HUES6 (cell line): ENCODE data around the gene SLC39A13.
A peak's percentile ranks its signal among the peaks of the same experiment; 100 is the strongest.

Source experiments
- H3K27ac ChIP-seq: 2 replicates; pipeline ENCODE4 v1.7.0; 2013; ENCODE audit warnings: low read depth, mild to moderate bottlenecking, low read length, inconsistent platforms
- H3K27me3 ChIP-seq: 2 replicates; pipeline ENCODE4 v1.6.1; 2013; ENCODE audit warnings: low read length; ENCODE audit not compliant: control insufficient read depth, insufficient read depth
- H3K36me3 ChIP-seq: 2 replicates; pipeline ENCODE4 v1.6.1; 2013; ENCODE audit warnings: low read length; ENCODE audit not compliant: control insufficient read depth, insufficient read depth
- H3K4me1 ChIP-seq: 2 replicates; pipeline ENCODE4 v1.6.1; 2013; ENCODE audit warnings: low read length; ENCODE audit not compliant: control insufficient read depth, insufficient read depth
- H3K4me3 ChIP-seq: 2 replicates; pipeline ENCODE4 v1.5.1; 2013; ENCODE audit warnings: low read depth, low read length
- H3K9ac ChIP-seq: one replicate; pipeline ENCODE4 v1.6.1; 2013; ENCODE audit warnings: mild to moderate bottlenecking, low read length
- H3K9me3 ChIP-seq: 2 replicates; pipeline ENCODE4 v1.6.1; 2013; ENCODE audit warnings: low read depth, low read length; ENCODE audit not compliant: control insufficient read depth, insufficient read depth

The SLC39A13 gene

GRCh38 chr11:47406896-47407745 lies 1.3 kb upstream of the SLC39A13 start:
- H3K36me3 ChIP-seq: peaks cover 8% of the 10 kb centered on the region; the same call in 1 of the 2 replicates
- H3K27ac ChIP-seq: peak overlapping the region; percentile 6; the same call in 1 of the 2 replicates
- H3K4me1 ChIP-seq: peaks cover 15% of the 10 kb centered on the region
- H3K27me3 ChIP-seq: no peaks in the 10 kb centered on the region
- H3K9me3 ChIP-seq: no peaks in the 10 kb centered on the region
- peak overlapping the region; percentile 66 for H3K4me3 ChIP-seq
- peak overlapping the region; percentile 73 for H3K9ac ChIP-seq

- Histone ChIP-seq H3K9me3 (no peaks in the 10 kb centered on the region), H3K4me1 (peaks cover 15% of the 10 kb centered on the region)
These were observed 429 bp downstream of the SLC39A13 start for GRCh38 chr11:47408598-47409439.

GRCh38 chr11:47409440-47410369 lies 1.3 kb downstream of the SLC39A13 start:
- Histone ChIP-seq H3K4me3 (peak overlapping the region; percentile 85), H3K4me1 (peaks cover 15% of the 10 kb centered on the region), H3K27ac (no peak overlapping the region), H3K9me3 (no peaks in the 10 kb centered on the region), H3K36me3 (peaks cover 21% of the 10 kb centered on the region), H3K27me3 (no peaks in the 10 kb centered on the region), H3K9ac (peak overlapping the region; percentile 91)

More at GRCh38 chr11:47408598-47409439, 429 bp downstream of the SLC39A13 start:
- H3K27me3 ChIP-seq: no peaks in the 10 kb centered on the region
- peak overlapping the region; percentile 85 for H3K4me3 ChIP-seq
- H3K36me3 ChIP-seq: peaks cover 13% of the 10 kb centered on the region
- H3K27ac ChIP-seq: no peak overlapping the region; the same call in 1 of the 2 replicates
- H3K9ac ChIP-seq: peak overlapping the region; percentile 91

DNA sequence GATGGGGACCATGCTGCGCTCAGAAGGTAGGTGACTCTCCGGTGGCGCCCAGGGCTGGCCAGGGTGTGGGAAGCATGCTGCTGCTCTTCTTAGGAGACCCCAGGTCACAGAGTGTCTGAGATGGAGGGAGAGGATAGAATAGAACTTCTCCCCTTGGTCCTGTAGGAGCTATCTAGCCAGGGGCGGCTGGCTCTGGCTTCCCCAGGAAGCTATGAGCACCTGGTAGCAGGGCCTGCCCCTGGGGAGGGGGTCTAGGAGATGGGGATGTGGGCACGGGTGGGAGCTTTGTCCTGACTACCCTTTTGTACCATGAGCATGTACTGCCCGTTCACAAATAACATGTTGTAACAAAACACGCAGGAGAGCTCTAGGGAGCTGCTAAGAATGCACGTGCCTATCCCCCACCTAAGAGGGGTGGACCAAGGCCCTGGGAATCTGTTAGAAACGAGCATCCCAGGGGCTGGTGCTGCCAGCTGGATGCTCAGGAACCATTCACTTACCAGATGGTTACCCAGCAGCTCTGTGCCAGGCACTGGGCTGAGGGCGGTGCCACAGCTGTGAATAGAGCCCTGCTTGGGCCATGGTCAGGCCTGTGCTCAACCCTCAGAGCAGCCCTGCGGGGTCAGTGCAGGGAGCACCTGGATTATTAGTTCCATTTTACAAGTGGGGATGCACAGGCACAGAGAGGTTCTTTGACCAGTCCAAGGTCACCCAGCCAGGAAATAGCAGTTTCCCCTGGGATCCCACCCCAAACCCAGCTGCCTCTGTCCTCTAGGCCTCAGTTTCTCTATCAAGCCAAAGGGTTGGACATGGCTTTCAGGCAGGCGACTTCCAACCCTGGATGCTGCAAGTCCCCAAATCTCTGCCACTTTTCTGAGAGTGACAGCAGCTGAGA lies 2.2 kb downstream of the SLC39A13 start:
- Histone ChIP-seq H3K4me1 (peaks cover 15% of the 10 kb centered on the region), H3K9ac (no peak overlapping the region), H3K4me3 (no peak overlapping the region), H3K27ac (no peak overlapping the region), H3K36me3 (peaks cover 28% of the 10 kb centered on the region), H3K9me3 (no peaks in the 10 kb centered on the region), H3K27me3 (no peaks in the 10 kb centered on the region)

DNA sequence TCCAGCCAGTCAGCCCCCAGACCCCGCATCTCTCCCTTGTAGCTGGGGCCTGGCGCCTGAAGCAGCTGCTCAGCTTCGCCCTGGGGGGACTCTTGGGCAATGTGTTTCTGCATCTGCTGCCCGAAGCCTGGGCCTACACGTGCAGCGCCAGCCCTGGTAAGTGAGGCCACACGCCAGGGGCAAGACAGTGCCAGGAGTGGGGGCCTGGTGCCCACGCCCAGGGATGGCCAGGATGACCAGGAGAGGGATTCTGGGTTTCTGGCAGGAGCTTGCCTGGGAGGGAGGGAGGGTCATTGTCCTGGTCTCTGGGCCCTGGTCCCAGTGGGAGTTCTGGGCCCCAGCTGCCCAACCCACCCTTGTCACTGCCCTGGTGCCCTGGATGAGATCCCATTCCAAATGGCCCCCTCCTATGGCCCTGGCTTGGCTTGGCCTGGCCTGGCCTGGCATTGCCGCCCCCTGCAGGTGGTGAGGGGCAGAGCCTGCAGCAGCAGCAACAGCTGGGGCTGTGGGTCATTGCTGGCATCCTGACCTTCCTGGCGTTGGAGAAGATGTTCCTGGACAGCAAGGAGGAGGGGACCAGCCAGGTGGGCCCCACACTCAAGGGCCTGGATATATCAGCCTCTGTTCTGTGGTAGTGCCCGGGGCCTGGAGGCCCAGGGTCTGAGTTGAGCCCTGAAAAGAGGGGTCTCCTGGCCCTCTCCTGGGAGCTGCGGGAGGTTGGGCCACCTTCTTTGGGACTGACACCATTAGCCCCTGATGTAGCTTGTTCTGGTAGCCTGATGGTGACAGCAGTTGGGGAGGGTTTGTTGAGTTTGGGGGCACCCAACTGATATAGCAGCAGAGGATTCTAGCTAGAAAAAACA lies 3.7 kb downstream of the SLC39A13 start:
- H3K36me3 ChIP-seq: peaks cover 38% of the 10 kb centered on the region

DNA sequence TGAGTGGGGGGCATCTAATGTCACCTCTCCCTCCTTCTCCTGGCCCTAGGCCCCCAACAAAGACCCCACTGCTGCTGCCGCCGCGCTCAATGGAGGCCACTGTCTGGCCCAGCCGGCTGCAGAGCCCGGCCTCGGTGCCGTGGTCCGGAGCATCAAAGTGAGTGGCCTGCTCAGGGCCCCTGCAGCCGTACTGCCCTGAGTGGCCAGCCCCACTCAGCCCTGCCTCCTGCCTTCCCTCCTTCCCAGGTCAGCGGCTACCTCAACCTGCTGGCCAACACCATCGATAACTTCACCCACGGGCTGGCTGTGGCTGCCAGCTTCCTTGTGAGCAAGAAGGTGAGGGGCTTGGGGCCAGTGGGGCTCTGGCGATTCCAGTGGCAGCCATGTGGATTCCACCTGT lies 5.0 kb downstream of the SLC39A13 start:
- no peaks in the 10 kb centered on the region for H3K27me3 ChIP-seq
- peaks cover 7% of the 10 kb centered on the region for H3K4me1 ChIP-seq
- no peaks in the 10 kb centered on the region for H3K9me3 ChIP-seq
- no peak overlapping the region for H3K27ac ChIP-seq
- no peak overlapping the region for H3K9ac ChIP-seq
- no peak overlapping the region for H3K4me3 ChIP-seq
- H3K36me3 ChIP-seq: peaks cover 48% of the 10 kb centered on the region

More for the DNA sequence above, 3.7 kb downstream of the SLC39A13 start:
- no peak overlapping the region for H3K9ac ChIP-seq
- H3K9me3 ChIP-seq: no peaks in the 10 kb centered on the region
- H3K27ac ChIP-seq: no peak overlapping the region
- peaks cover 12% of the 10 kb centered on the region for H3K4me1 ChIP-seq
- no peaks in the 10 kb centered on the region for H3K27me3 ChIP-seq
- no peak overlapping the region for H3K4me3 ChIP-seq

DNA sequence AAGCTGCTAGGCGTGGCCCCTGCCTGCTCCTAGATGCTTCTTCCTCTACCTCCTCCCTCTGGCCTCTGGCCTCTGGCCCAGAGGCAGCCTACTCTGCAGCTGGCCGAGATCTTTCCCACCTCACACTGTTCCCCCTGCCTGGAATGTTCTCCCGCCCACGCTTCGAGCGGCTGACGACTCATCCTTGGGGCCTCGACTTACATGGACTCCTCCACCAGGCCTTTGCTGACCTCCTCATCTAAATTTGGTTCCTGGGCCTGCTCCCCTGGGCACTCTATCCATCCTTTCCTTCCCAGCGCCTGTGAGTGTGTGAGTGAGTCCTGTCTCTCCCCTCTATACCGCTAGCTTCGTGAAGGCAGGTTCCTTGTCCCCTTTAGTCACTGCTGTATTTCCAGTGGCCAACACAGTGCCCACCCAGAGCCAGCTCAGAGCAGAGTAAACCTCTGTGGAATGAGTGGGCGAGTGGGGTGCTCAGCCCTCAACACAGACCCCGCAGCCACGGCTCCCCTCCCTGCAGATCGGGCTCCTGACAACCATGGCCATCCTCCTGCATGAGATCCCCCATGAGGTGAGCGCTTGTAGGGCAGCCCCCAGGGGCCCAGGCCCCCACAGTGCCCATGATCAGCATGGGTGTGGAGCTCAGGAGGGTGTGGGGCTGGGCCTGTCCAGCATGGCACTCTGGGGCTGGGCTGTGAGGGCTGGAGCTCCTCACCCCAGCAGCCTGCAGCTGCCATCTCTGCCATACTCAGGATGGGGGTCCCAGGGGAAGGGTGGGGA lies 5.7 kb downstream of the SLC39A13 start:
- H3K9me3 ChIP-seq: no peaks in the 10 kb centered on the region
- no peak overlapping the region for H3K27ac ChIP-seq
- H3K4me3 ChIP-seq: no peak overlapping the region
- H3K36me3 ChIP-seq: peaks cover 56% of the 10 kb centered on the region
- H3K9ac ChIP-seq: no peak overlapping the region
- H3K27me3 ChIP-seq: no peaks in the 10 kb centered on the region
- H3K4me1 ChIP-seq: peaks cover 4% of the 10 kb centered on the region

- Histone ChIP-seq H3K36me3 (peaks cover 60% of the 10 kb centered on the region), H3K9ac (no peak overlapping the region), H3K4me1 (no peaks in the 10 kb centered on the region; the same call in 1 of the 2 replicates)
These were observed 6.3 kb downstream of the SLC39A13 start for GRCh38 chr11:47414685-47415070.

More at GRCh38 chr11:47414685-47415070, 6.3 kb downstream of the SLC39A13 start:
- H3K27ac ChIP-seq: no peak overlapping the region
- H3K27me3 ChIP-seq: no peaks in the 10 kb centered on the region
- no peaks in the 10 kb centered on the region for H3K9me3 ChIP-seq
- H3K4me3 ChIP-seq: no peak overlapping the region
